ENCODE data around the gene GADD45A.
"Not testable (repeated sequence)": the region's sequence is repeated elsewhere in the genome, so short reads cannot be mapped to it uniquely, and the experiment has no call there.

Gene GADD45A

GRCh38 chr1:67650061-67650460 lies 34.9 kb upstream of the GADD45A start:
- no peak overlapping the region for H3K9ac ChIP-seq (ENCODE audit: low read length)
- H3K27me3 ChIP-seq (ENCODE audit: control insufficient read depth in 1 of 2, insufficient read depth in 2 of 2, low read length in 2 of 2), result no peaks in the 10 kb centered on the region
- H3K27ac ChIP-seq (ENCODE audit: low read depth, low read length), result no peak overlapping the region
- no peaks in the 10 kb centered on the region for H3K9me3 ChIP-seq (ENCODE audit: low read length)
- H3K36me3 ChIP-seq (ENCODE audit: insufficient read depth, low read length), result no peaks in the 10 kb centered on the region
- H3K4me3 ChIP-seq (ENCODE audit: low read depth in 1 of 2, low read length in 2 of 2), result no peak overlapping the region
- peaks cover 26% of the 10 kb centered on the region for H3K4me1 ChIP-seq (ENCODE audit: insufficient read depth, low read length)

DNA sequence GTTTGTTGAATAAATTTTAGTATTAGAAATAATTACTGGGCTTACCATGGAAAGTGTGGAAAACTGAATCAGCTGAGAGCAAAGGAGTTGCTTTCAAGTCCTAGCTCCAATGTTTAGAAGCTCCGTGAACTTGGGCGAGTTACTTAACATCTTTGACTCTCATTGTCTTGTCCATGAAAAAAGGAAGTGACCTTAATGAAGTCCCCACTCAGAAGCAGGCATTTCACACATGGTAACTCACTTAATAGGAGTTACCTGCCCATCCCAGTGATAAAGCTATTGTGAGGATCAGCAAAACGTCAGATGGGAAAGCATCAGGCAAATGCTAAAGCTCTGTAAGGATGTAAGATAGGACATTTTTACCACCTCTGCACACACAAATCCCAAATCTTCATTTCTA lies 34.0 kb upstream of the GADD45A start:
- Histone ChIP-seq H3K9ac (ENCODE audit: low read length) (no peak overlapping the region), H3K36me3 (ENCODE audit: insufficient read depth, low read length) (no peaks in the 10 kb centered on the region), H3K27ac (ENCODE audit: low read depth, low read length) (no peak overlapping the region), H3K4me3 (ENCODE audit: low read depth in 1 of 2, low read length in 2 of 2) (no peak overlapping the region), H3K27me3 (ENCODE audit: control insufficient read depth in 1 of 2, insufficient read depth in 2 of 2, low read length in 2 of 2) (no peaks in the 10 kb centered on the region), H3K4me1 (ENCODE audit: insufficient read depth, low read length) (peaks cover 18% of the 10 kb centered on the region), H3K9me3 (ENCODE audit: low read length) (no peaks in the 10 kb centered on the region)

- Histone ChIP-seq H3K4me3 (ENCODE audit: low read depth in 1 of 2, low read length in 2 of 2) (no peak overlapping the region), H3K9me3 (ENCODE audit: low read length) (no peaks in the 10 kb centered on the region), H3K27me3 (ENCODE audit: control insufficient read depth in 1 of 2, insufficient read depth in 2 of 2, low read length in 2 of 2) (no peaks in the 10 kb centered on the region), H3K9ac (ENCODE audit: low read length) (no peak overlapping the region), H3K4me1 (ENCODE audit: insufficient read depth, low read length) (peaks cover under 1% of the 10 kb centered on the region), H3K36me3 (ENCODE audit: insufficient read depth, low read length) (no peaks in the 10 kb centered on the region), H3K27ac (ENCODE audit: low read depth, low read length) (no peak overlapping the region)
Measured at GRCh38 chr1:67652800-67653199, 32.2 kb upstream of the GADD45A start.

DNA sequence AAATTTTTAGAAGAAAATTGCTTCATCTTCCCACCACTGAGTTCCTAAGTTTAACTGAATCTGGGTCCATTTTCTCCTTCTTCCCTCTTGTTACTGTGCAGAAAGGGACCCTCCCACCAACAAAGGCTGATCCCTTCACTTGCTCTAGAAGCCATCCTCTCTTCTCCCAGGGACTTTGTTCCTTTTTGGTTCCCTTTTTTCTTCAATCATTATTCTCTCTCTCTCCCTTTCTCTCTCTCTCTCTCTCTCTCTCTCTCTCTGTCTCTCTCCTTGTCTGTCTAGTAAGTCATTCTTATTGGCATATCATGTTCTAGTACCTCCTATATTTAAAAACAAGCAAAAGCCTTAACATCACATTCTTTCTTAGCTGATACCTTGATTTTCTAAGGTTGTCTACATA lies 31.7 kb upstream of the GADD45A start:
- Histone ChIP-seq H3K36me3 (ENCODE audit: insufficient read depth, low read length) (no peaks in the 10 kb centered on the region), H3K27me3 (ENCODE audit: control insufficient read depth in 1 of 2, insufficient read depth in 2 of 2, low read length in 2 of 2) (no peaks in the 10 kb centered on the region), H3K27ac (ENCODE audit: low read depth, low read length) (no peak overlapping the region), H3K9ac (ENCODE audit: low read length) (no peak overlapping the region), H3K4me3 (ENCODE audit: low read depth in 1 of 2, low read length in 2 of 2) (no peak overlapping the region), H3K9me3 (ENCODE audit: low read length) (no peaks in the 10 kb centered on the region), H3K4me1 (ENCODE audit: insufficient read depth, low read length) (no peaks in the 10 kb centered on the region)

GRCh38 chr1:67655581-67655980 lies 29.4 kb upstream of the GADD45A start:
- Histone ChIP-seq H3K9ac (ENCODE audit: low read length) (no peak overlapping the region), H3K4me3 (ENCODE audit: low read depth in 1 of 2, low read length in 2 of 2) (no peak overlapping the region), H3K27me3 (ENCODE audit: control insufficient read depth in 1 of 2, insufficient read depth in 2 of 2, low read length in 2 of 2) (no peaks in the 10 kb centered on the region), H3K36me3 (ENCODE audit: insufficient read depth, low read length) (no peaks in the 10 kb centered on the region), H3K27ac (ENCODE audit: low read depth, low read length) (no peak overlapping the region), H3K9me3 (ENCODE audit: low read length) (no peaks in the 10 kb centered on the region), H3K4me1 (ENCODE audit: insufficient read depth, low read length) (no peaks in the 10 kb centered on the region)

GRCh38 chr1:67657152-67657551 lies 27.8 kb upstream of the GADD45A start:
- not testable (repeated sequence) for H3K27ac ChIP-seq (ENCODE audit: low read depth, low read length); H3K4me3 ChIP-seq (ENCODE audit: low read depth in 1 of 2, low read length in 2 of 2); H3K9ac ChIP-seq (ENCODE audit: low read length); H3K4me1 ChIP-seq (ENCODE audit: insufficient read depth, low read length); H3K9me3 ChIP-seq (ENCODE audit: low read length); H3K27me3 ChIP-seq (ENCODE audit: control insufficient read depth in 1 of 2, insufficient read depth in 2 of 2, low read length in 2 of 2); H3K36me3 ChIP-seq (ENCODE audit: insufficient read depth, low read length)

DNA sequence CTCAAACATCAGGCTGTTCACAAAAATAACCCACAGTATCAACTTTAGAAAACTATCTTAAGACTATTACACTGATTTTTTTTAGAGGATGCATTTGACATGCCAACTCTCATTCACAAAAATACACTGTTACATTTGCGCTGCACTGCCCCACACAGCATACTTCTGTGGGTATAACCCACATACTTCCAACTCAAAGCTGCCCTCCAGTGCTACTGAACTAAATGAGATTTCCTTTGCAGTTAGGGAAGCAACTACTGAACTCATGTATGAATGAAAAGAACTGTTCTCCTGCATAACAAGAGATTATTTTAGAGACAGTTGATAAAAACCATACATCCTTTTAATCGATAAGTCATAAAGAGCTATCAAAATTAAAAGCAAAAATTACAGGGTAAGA lies 25.8 kb upstream of the GADD45A start:
- no peaks in the 10 kb centered on the region for H3K27me3 ChIP-seq (ENCODE audit: control insufficient read depth in 1 of 2, insufficient read depth in 2 of 2, low read length in 2 of 2)
- no peaks in the 10 kb centered on the region for H3K9me3 ChIP-seq (ENCODE audit: low read length)
- H3K4me1 ChIP-seq (ENCODE audit: insufficient read depth, low read length), result no peaks in the 10 kb centered on the region
- H3K27ac ChIP-seq (ENCODE audit: low read depth, low read length), result no peak overlapping the region
- H3K36me3 ChIP-seq (ENCODE audit: insufficient read depth, low read length), result no peaks in the 10 kb centered on the region
- H3K9ac ChIP-seq (ENCODE audit: low read length), result no peak overlapping the region
- H3K4me3 ChIP-seq (ENCODE audit: low read depth in 1 of 2, low read length in 2 of 2), result no peak overlapping the region

DNA sequence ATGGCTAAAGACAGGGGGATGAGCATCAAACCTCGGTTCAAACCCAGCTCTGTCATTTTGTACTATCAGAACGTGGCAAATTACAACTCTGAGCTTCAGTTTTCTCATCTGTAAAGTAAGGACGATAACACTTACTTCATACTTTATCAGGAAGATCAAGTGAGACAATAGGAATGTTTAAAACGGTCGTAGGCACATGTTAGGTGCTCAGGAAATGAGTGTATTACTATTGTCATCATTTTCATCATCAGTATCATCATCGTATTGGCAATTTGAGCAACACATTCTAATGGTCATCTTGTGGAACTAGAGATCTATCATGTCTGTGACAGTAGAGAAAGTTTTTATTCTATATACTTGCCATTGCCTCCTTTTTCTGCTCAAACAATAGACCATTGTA lies 22.1 kb upstream of the GADD45A start:
- H3K27me3 ChIP-seq (ENCODE audit: control insufficient read depth in 1 of 2, insufficient read depth in 2 of 2, low read length in 2 of 2), result no peaks in the 10 kb centered on the region
- no peak overlapping the region for H3K4me3 ChIP-seq (ENCODE audit: low read depth in 1 of 2, low read length in 2 of 2)
- H3K36me3 ChIP-seq (ENCODE audit: insufficient read depth, low read length), result no peaks in the 10 kb centered on the region
- H3K9ac ChIP-seq (ENCODE audit: low read length), result no peak overlapping the region
- H3K4me1 ChIP-seq (ENCODE audit: insufficient read depth, low read length), result no peaks in the 10 kb centered on the region
- H3K27ac ChIP-seq (ENCODE audit: low read depth, low read length), result no peak overlapping the region
- no peaks in the 10 kb centered on the region for H3K9me3 ChIP-seq (ENCODE audit: low read length)

- no peaks in the 10 kb centered on the region for H3K27me3 ChIP-seq (ENCODE audit: control insufficient read depth in 1 of 2, insufficient read depth in 2 of 2, low read length in 2 of 2)
- H3K9me3 ChIP-seq (ENCODE audit: low read length), result no peaks in the 10 kb centered on the region
- no peaks in the 10 kb centered on the region for H3K36me3 ChIP-seq (ENCODE audit: insufficient read depth, low read length)
- no peak overlapping the region for H3K9ac ChIP-seq (ENCODE audit: low read length)
- no peak overlapping the region for H3K4me3 ChIP-seq (ENCODE audit: low read depth in 1 of 2, low read length in 2 of 2)
- no peak overlapping the region for H3K27ac ChIP-seq (ENCODE audit: low read depth, low read length)
- no peaks in the 10 kb centered on the region for H3K4me1 ChIP-seq (ENCODE audit: insufficient read depth, low read length)
Measured at GRCh38 chr1:67664048-67664447, 21.0 kb upstream of the GADD45A start.

GRCh38 chr1:67665307-67665706 lies 19.7 kb upstream of the GADD45A start:
- not testable (repeated sequence) for H3K27ac ChIP-seq (ENCODE audit: low read depth, low read length); H3K9ac ChIP-seq (ENCODE audit: low read length); H3K9me3 ChIP-seq (ENCODE audit: low read length); H3K27me3 ChIP-seq (ENCODE audit: control insufficient read depth in 1 of 2, insufficient read depth in 2 of 2, low read length in 2 of 2); H3K4me1 ChIP-seq (ENCODE audit: insufficient read depth, low read length); H3K4me3 ChIP-seq (ENCODE audit: low read depth in 1 of 2, low read length in 2 of 2); H3K36me3 ChIP-seq (ENCODE audit: insufficient read depth, low read length)

- no peak overlapping the region for H3K4me3 ChIP-seq (ENCODE audit: low read depth in 1 of 2, low read length in 2 of 2)
- H3K27ac ChIP-seq (ENCODE audit: low read depth, low read length), result no peak overlapping the region
- no peaks in the 10 kb centered on the region for H3K27me3 ChIP-seq (ENCODE audit: control insufficient read depth in 1 of 2, insufficient read depth in 2 of 2, low read length in 2 of 2)
- no peaks in the 10 kb centered on the region for H3K36me3 ChIP-seq (ENCODE audit: insufficient read depth, low read length)
- no peak overlapping the region for H3K9ac ChIP-seq (ENCODE audit: low read length)
- no peaks in the 10 kb centered on the region for H3K4me1 ChIP-seq (ENCODE audit: insufficient read depth, low read length)
- H3K9me3 ChIP-seq (ENCODE audit: low read length), result no peaks in the 10 kb centered on the region
Measured at GRCh38 chr1:67666636-67667035, 18.4 kb upstream of the GADD45A start.

GRCh38 chr1:67668660-67669059 lies 16.3 kb upstream of the GADD45A start:
- no peak overlapping the region for H3K27ac ChIP-seq (ENCODE audit: low read depth, low read length)
- H3K4me1 ChIP-seq (ENCODE audit: insufficient read depth, low read length), result no peaks in the 10 kb centered on the region
- H3K36me3 ChIP-seq (ENCODE audit: insufficient read depth, low read length), result no peaks in the 10 kb centered on the region
- no peaks in the 10 kb centered on the region for H3K27me3 ChIP-seq (ENCODE audit: control insufficient read depth in 1 of 2, insufficient read depth in 2 of 2, low read length in 2 of 2)
- H3K9ac ChIP-seq (ENCODE audit: low read length), result no peak overlapping the region
- no peak overlapping the region for H3K4me3 ChIP-seq (ENCODE audit: low read depth in 1 of 2, low read length in 2 of 2)
- no peaks in the 10 kb centered on the region for H3K9me3 ChIP-seq (ENCODE audit: low read length)
